K562 (cell line): ENCODE data around the gene COL28A1. TPM values are rescaled to one million over a fixed set of nuclear protein-coding genes. Genes with fewer than 3 reads are reported as not detected.

Experiments used
- ATAC-seq: fragments of 200-7000 bp; cut with Tn5 transposase; 3 replicates; pipeline ENCODE4 v1.9.1; 2020; ENCODE audit warnings: moderate library complexity
- BruUV-seq: library from RNA; stranded (reverse); fragments of 400-500 nt; replicated peaks from 2 replicates; lab custom pipeline; 2021; lab: Mats Ljungman, UMichigan
- CTCF ChIA-PET: fragments of 300-600 bp; formaldehyde crosslinking; extraction: SDS; loops from one replicate; lab custom pipeline; 2021; ENCODE audit warnings: low intra/inter-chr PET ratio; lab: Yijun Ruan, JAX
- POLR2A ChIA-PET: fragments of 300-600, 350-650 bp; sonication (Branson Sonifier 250); formaldehyde crosslinking; extraction: SDS; loops from one replicate; lab custom pipeline; 2021; ENCODE audit warnings: antibody characterized with exemption, inconsistent platforms; lab: Yijun Ruan, JAX
- DNase-seq, 4 experiments: peaks; one replicate each; pipeline versions ENCODE4 v3.0.0 to v3.0.0-alpha.2; 2011 to 2018; ENCODE audit warnings: low spot score in 3 of 4, mixed read lengths in 3 of 4; ENCODE audit errors: extremely low read depth in 1 of 4
- FAIRE-seq: peaks from 2 replicates; lab custom pipeline; 2011; peaks lifted over from hg19 to GRCh38; lab: Jason Lieb, UNC
- H2AFZ ChIP-seq: 2 replicates; pipeline ENCODE4 v1.6.0; 2011; ENCODE audit warnings: low read depth, low read length, control low read depth, inconsistent platforms
- H3K27ac ChIP-seq: fragments of 200-600 bp; 3 replicates; pipeline ENCODE4 v1.8.0; 2011; ENCODE audit warnings: low read depth, mild to moderate bottlenecking, control low read depth, inconsistent platforms, low read length, moderate library complexity, mixed read lengths; ENCODE audit errors: extremely low read depth
- H3K27me3 ChIP-seq, 2 experiments: fragments of 300-600 bp in 1 of 2; 2 replicates in 1 of 2; 3 replicates in 1 of 2; pipeline versions ENCODE4 v1.6.0 to v1.8.0; 2011; ENCODE audit warnings: inconsistent platforms in 2 of 2, low read length in 2 of 2, mild to moderate bottlenecking in 1 of 2, mixed read lengths in 1 of 2, moderate library complexity in 1 of 2; ENCODE audit not compliant: control insufficient read depth in 2 of 2, insufficient read depth in 2 of 2
- H3K36me3 ChIP-seq: fragments of 300-600 bp; 3 replicates; pipeline ENCODE4 v1.8.0; 2011; ENCODE audit warnings: mild to moderate bottlenecking, low read length, inconsistent platforms; ENCODE audit not compliant: control insufficient read depth, insufficient read depth
- H3K4me1 ChIP-seq, 2 experiments: fragments of 200-600 bp in 1 of 2; replicated peaks in 1 of 2; 2 replicates in 1 of 2; 3 replicates in 1 of 2; pipeline versions ENCODE4 v1.5.1 to v1.8.0; 2011; ENCODE audit warnings: inconsistent platforms in 2 of 2, low read length in 2 of 2, mild to moderate bottlenecking in 1 of 2, mixed read lengths in 1 of 2, moderate library complexity in 1 of 2; ENCODE audit not compliant: control insufficient read depth in 2 of 2, insufficient read depth in 2 of 2
- H3K4me2 ChIP-seq: 2 replicates; pipeline ENCODE4 v1.6.1; 2011; ENCODE audit warnings: low read length, control low read depth, inconsistent platforms, mixed read lengths; ENCODE audit not compliant: insufficient read depth
- H3K4me3 ChIP-seq: fragments of 200-600 bp; sonication (generic), shearing (Covaris generic); 2 replicates; pipeline ENCODE4 v1.5.1; 2016; ENCODE audit warnings: control low read depth, inconsistent platforms
- H3K79me2 ChIP-seq: fragments of 200-600 bp; 3 replicates; pipeline ENCODE4 v1.8.0; 2011; ENCODE audit warnings: low read length, inconsistent platforms; ENCODE audit not compliant: control insufficient read depth, insufficient read depth
- H3K9ac ChIP-seq, 2 experiments: 2 replicates each; pipeline versions ENCODE4 v1.6.0 to v1.6.1; 2011; ENCODE audit warnings: low read depth in 2 of 2, low read length in 2 of 2, control low read depth in 1 of 2, inconsistent platforms in 1 of 2, mild to moderate bottlenecking in 1 of 2, mixed read lengths in 1 of 2; ENCODE audit not compliant: insufficient read depth in 1 of 2
- H3K9me1 ChIP-seq: one replicate; pipeline ENCODE4 v1.6.0; 2011; ENCODE audit warnings: inconsistent platforms, mild to moderate bottlenecking, low read length, moderate library complexity; ENCODE audit not compliant: control insufficient read depth, insufficient read depth
- H3K9me3 ChIP-seq: replicated peaks from 2 replicates; pipeline ENCODE4 v1.5.1; 2011; ENCODE audit warnings: low read depth, low read length, inconsistent platforms; ENCODE audit not compliant: control insufficient read depth, insufficient read depth
- H4K20me1 ChIP-seq: replicated peaks from 2 replicates; pipeline ENCODE4 v1.6.1; 2011; ENCODE audit warnings: low read length, inconsistent platforms, mixed read lengths; ENCODE audit not compliant: control insufficient read depth, insufficient read depth
- GATAD2B ChIP-seq: fragments of 450-650 bp; IDR thresholded peaks from 2 replicates; pipeline ENCODE4 v1.6.1; 2017; ENCODE audit warnings: mild to moderate bottlenecking, borderline replicate concordance
- PML ChIP-seq: IDR thresholded peaks from 2 replicates; pipeline ENCODE4 v1.6.1; 2012; ENCODE audit warnings: low read length, inconsistent platforms
- TFAM ChIP-seq: fragments of 250-450 bp; sonication (Bioruptor Pico); conservative IDR thresholded peaks from 2 replicates; pipeline ENCODE4 v1.5.0; 2021; ENCODE audit warnings: mild to moderate bottlenecking, moderate library complexity
- WGBS: fragments of 100-300 bp; shearing (Covaris generic); methylation state at CpG from one replicate; pipeline ENCODE4 v1.1.6; 2016; ENCODE audit warnings: low coverage, mixed read lengths; ENCODE audit not compliant: insufficient coverage; ENCODE audit errors: missing lambda C conversion rate; 5-methylcytosine and 5-hydroxymethylcytosine counted together
- in situ Hi-C: fragments of 300-500 bp; cut with MboI; formaldehyde crosslinking; loops from 4 replicates; pipeline ENCODE4 v1.15.0; 2018; ENCODE audit warnings: inconsistent platforms, mixed read lengths
- intact Hi-C: fragments of 100-400 bp; cut with micrococcal nuclease; formaldehyde crosslinking; loops from 2 replicates; pipeline ENCODE4 v1.14.2; 2022
- polyA plus RNA-seq, 8 experiments: library from polyadenylated mRNA; depleted of rRNA in 4 of 8; stranded (reverse) in 5 of 8; unstranded in 3 of 8; fragments of >200 nt; fragmentation: Nextera tagmentation in 2 of 8; fragmentation: Illumina TruSeq in 1 of 8; extraction: Ambion mirVana in 2 of 8; extraction: Trizol in 1 of 8; gene quantifications; 2 replicates each; pipeline versions ENCODE4 v1.2.1 to v1.2.3, GENCODE V29; 2011 to 2014; ENCODE audit warnings: inconsistent platforms in 1 of 8, missing spikeins in 1 of 8
- total RNA-seq, 7 experiments: library from RNA; depleted of rRNA in 6 of 7; stranded (reverse); fragments of >200 nt in 6 of 7; fragmentation: Illumina TruSeq in 2 of 7; extraction: Trizol in 2 of 7; gene quantifications; 2 replicates each; pipeline versions ENCODE4 v1.2.1 to v1.2.3, GENCODE V29; 2011 to 2021; ENCODE audit warnings: low replicate concordance in 1 of 7
- TF ChIP-seq, protein P1 (sequence below): fragments of 450-650 bp; IDR thresholded peaks from 2 replicates; pipeline ENCODE4 v1.6.1; 2017; ENCODE audit warnings: antibody characterized with exemption, mild to moderate bottlenecking

COL28A1 gene
- total and polyA plus RNA-seq, 9 of the 15 experiments (the other 6 are each of a cell fraction or from before 2014, with no cell fraction given): 0.03 to 0.13 (median 0.05) TPM; not detected in 3

- H3K9me3 ChIP-seq: no peaks in the 10 kb centered on the region
- CTCF ChIA-PET: no interaction called here
- TF ChIP-seq PML: no peak
- no peak for TF ChIP-seq GATAD2B
- TF ChIP-seq, protein P1, sequence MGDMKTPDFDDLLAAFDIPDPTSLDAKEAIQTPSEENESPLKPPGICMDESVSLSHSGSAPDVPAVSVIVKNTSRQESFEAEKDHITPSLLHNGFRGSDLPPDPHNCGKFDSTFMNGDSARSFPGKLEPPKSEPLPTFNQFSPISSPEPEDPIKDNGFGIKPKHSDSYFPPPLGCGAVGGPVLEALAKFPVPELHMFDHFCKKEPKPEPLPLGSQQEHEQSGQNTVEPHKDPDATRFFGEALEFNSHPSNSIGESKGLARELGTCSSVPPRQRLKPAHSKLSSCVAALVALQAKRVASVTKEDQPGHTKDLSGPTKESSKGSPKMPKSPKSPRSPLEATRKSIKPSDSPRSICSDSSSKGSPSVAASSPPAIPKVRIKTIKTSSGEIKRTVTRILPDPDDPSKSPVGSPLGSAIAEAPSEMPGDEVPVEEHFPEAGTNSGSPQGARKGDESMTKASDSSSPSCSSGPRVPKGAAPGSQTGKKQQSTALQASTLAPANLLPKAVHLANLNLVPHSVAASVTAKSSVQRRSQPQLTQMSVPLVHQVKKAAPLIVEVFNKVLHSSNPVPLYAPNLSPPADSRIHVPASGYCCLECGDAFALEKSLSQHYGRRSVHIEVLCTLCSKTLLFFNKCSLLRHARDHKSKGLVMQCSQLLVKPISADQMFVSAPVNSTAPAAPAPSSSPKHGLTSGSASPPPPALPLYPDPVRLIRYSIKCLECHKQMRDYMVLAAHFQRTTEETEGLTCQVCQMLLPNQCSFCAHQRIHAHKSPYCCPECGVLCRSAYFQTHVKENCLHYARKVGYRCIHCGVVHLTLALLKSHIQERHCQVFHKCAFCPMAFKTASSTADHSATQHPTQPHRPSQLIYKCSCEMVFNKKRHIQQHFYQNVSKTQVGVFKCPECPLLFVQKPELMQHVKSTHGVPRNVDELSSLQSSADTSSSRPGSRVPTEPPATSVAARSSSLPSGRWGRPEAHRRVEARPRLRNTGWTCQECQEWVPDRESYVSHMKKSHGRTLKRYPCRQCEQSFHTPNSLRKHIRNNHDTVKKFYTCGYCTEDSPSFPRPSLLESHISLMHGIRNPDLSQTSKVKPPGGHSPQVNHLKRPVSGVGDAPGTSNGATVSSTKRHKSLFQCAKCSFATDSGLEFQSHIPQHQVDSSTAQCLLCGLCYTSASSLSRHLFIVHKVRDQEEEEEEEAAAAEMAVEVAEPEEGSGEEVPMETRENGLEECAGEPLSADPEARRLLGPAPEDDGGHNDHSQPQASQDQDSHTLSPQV: no peak
- no peak for TF ChIP-seq TFAM
- TF ChIP-seq, all 486 proteins: peak for 0
- H3K27me3 ChIP-seq: peaks cover 0 to 14% of the 10 kb centered on the region in 2 experiments; a peak in 2 of 5 replicates
- H3K4me1 ChIP-seq: no peaks in the 10 kb centered on the region
- H3K27ac ChIP-seq: no peak overlapping the region
- H3K4me2 ChIP-seq: no peak overlapping the region
- no peak overlapping the region for H2AFZ ChIP-seq
- no peak overlapping the region for H3K4me3 ChIP-seq
- no peaks in the 10 kb centered on the region for H3K36me3 ChIP-seq
- no peaks in the 10 kb centered on the region for H3K9me1 ChIP-seq
- FAIRE-seq: no peak
- H3K9ac ChIP-seq: no peak overlapping the region
- POLR2A ChIA-PET: no interaction called here
- H3K79me2 ChIP-seq: no peaks in the 10 kb centered on the region
- no peak for ATAC-seq
- no peaks in the 10 kb centered on the region for H4K20me1 ChIP-seq
- BruUV-seq: no TSS peak
- DNase-seq: no peak
- intact Hi-C loops: no loop called here
- WGBS: 3% methylated on average over 2 of the region's 2 CpGs
- in situ Hi-C loops: no loop called here
Measured at GRCh38 chr7:7335215-7335614, 200.5 kb downstream of the COL28A1 start.
